ENCODE measurements around the gene GRB14. TPM values are rescaled to one million over a fixed set of nuclear protein-coding genes. Genes with fewer than 3 reads are reported as not detected.
A peak's percentile ranks its signal among the peaks of the same experiment; 100 is the strongest.

GRB14 gene
- total and polyA plus RNA-seq, 2 donors (not counting 1 experiment from before 2014, with no cell fraction given): 0.33 to 0.34 TPM

DNA sequence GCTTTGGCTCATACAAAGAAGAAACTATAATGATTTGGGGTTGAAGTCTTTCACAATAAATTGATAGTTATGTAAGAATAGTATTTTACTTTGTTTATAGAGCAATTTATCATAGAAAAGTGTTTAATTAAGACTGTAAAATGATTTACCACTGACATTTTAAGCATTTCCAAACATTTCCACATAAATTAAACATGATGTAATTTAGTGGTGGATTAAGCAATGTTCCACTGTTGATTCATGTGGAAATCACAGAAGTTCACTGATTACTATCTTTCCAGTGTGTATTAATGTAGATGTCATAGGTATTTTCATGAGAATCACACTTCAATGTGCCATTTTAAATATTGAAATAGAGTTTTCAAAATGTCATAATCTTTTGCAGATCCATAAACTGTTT is 40.1 kb upstream of the GRB14 start:
- Histone ChIP-seq H3K4me2 (ENCODE audit: extremely low read depth, insufficient read depth, low read length) (no peak overlapping the region), H3K9me3 (ENCODE audit: control insufficient read depth, insufficient read depth, low read depth, low read length) (no peaks in the 10 kb centered on the region), H3K4me3 (replicated peaks in 1 of 4; ENCODE audit: control extremely low read depth in 1 of 4, insufficient read depth in 1 of 4, low read depth in 3 of 4, low read length in 4 of 4) (no peak overlapping the region), H3K79me2 (ENCODE audit: control insufficient read depth, insufficient read depth, low read length) (no peaks in the 10 kb centered on the region), H4K20me1 (ENCODE audit: control insufficient read depth, extremely low read depth, insufficient read depth, low read length) (no peaks in the 10 kb centered on the region), H3K4me1 (ENCODE audit: control insufficient read depth, extremely low read depth, insufficient read depth, low read length) (no peaks in the 10 kb centered on the region), H3K36me3 (ENCODE audit: control insufficient read depth, insufficient read depth, low read length) (no peaks in the 10 kb centered on the region), H3K9ac (ENCODE audit: insufficient read depth, low read length) (no peak overlapping the region), H2AFZ (ENCODE audit: low read length) (no peak overlapping the region), H3K27ac (ENCODE audit: insufficient read depth, low read length) (no peak overlapping the region), H3K27me3 (ENCODE audit: control insufficient read depth, insufficient read depth, low read length) (no peaks in the 10 kb centered on the region)
- TF ChIP-seq, protein P1, sequence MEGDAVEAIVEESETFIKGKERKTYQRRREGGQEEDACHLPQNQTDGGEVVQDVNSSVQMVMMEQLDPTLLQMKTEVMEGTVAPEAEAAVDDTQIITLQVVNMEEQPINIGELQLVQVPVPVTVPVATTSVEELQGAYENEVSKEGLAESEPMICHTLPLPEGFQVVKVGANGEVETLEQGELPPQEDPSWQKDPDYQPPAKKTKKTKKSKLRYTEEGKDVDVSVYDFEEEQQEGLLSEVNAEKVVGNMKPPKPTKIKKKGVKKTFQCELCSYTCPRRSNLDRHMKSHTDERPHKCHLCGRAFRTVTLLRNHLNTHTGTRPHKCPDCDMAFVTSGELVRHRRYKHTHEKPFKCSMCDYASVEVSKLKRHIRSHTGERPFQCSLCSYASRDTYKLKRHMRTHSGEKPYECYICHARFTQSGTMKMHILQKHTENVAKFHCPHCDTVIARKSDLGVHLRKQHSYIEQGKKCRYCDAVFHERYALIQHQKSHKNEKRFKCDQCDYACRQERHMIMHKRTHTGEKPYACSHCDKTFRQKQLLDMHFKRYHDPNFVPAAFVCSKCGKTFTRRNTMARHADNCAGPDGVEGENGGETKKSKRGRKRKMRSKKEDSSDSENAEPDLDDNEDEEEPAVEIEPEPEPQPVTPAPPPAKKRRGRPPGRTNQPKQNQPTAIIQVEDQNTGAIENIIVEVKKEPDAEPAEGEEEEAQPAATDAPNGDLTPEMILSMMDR (conservative IDR thresholded peaks at IDR 0.05 in 1 of 2, IDR thresholded peaks at IDR 0.05 in 1 of 2; ENCODE audit: low read depth in 1 of 2, low read length in 2 of 2): no peak
- no peak for TF ChIP-seq EZH2 (IDR thresholded peaks at IDR 0.05; ENCODE audit: low read length, missing control alignments)
- DNase-seq (ENCODE audit: low read depth in 2 of 2): peak; percentile 2 to 71

DNA sequence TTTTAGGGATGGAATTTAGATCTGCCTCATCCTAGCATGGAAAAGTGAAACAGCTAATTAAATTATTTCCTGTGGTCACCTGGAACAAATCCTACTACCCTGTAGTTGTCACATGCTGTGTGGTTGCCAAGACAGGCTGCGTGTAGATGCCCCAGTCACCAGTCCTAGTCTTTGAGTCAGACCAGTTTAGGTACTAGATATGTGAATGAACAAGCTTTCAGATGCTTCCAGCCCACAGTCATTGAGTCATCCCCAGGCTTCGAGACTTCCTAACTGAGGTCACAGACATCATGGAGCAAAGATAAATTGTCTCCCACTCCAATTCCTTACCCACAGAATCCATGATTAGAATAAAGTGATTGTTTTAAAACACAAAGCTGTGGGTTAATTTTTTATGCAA is 35.8 kb upstream of the GRB14 start:
- Histone ChIP-seq H3K27me3 (ENCODE audit: control insufficient read depth, insufficient read depth, low read length) (no peaks in the 10 kb centered on the region), H3K4me2 (ENCODE audit: extremely low read depth, insufficient read depth, low read length) (no peak overlapping the region), H2AFZ (ENCODE audit: low read length) (no peak overlapping the region), H3K36me3 (ENCODE audit: control insufficient read depth, insufficient read depth, low read length) (no peaks in the 10 kb centered on the region), H3K27ac (ENCODE audit: insufficient read depth, low read length) (no peak overlapping the region), H3K79me2 (ENCODE audit: control insufficient read depth, insufficient read depth, low read length) (no peaks in the 10 kb centered on the region), H3K4me1 (ENCODE audit: control insufficient read depth, extremely low read depth, insufficient read depth, low read length) (no peaks in the 10 kb centered on the region), H3K9me3 (ENCODE audit: control insufficient read depth, insufficient read depth, low read depth, low read length) (no peaks in the 10 kb centered on the region), H3K4me3 (replicated peaks in 1 of 4; ENCODE audit: control extremely low read depth in 1 of 4, insufficient read depth in 1 of 4, low read depth in 3 of 4, low read length in 4 of 4) (no peak overlapping the region), H3K9ac (ENCODE audit: insufficient read depth, low read length) (no peak overlapping the region), H4K20me1 (ENCODE audit: control insufficient read depth, extremely low read depth, insufficient read depth, low read length) (no peaks in the 10 kb centered on the region)
- TF ChIP-seq, protein P1 (conservative IDR thresholded peaks at IDR 0.05 in 1 of 2, IDR thresholded peaks at IDR 0.05 in 1 of 2; ENCODE audit: low read depth in 1 of 2, low read length in 2 of 2): no peak
- no peak for TF ChIP-seq EZH2 (IDR thresholded peaks at IDR 0.05; ENCODE audit: low read length, missing control alignments)
- peak in 1 of 2 donors; percentile 99 for DNase-seq (ENCODE audit: low read depth in 2 of 2)

DNA sequence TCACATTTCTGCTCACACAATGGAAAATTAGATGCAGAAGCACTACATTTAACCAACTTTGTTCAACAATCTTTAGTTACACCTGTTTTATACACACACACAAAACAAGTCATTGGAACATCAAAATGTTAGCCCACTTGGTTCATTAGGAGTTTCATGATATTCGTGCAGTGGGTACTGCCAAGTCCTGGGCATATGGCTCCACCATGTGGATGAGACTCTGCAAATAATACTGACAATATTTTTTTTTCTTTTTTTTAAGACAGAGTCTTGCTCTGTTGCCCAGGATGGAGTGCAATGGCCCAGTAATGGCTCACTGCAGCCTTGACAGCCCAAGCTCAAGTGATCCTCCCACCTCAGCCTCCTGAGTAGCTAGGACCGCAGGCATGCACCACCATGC is 34.5 kb upstream of the GRB14 start:
- peak in 1 of 2 donors; percentile 29 for DNase-seq (ENCODE audit: low read depth in 2 of 2)
- Histone ChIP-seq H3K9me3 (ENCODE audit: control insufficient read depth, insufficient read depth, low read depth, low read length) (no peaks in the 10 kb centered on the region), H3K27ac (ENCODE audit: insufficient read depth, low read length) (no peak overlapping the region), H3K4me1 (ENCODE audit: control insufficient read depth, extremely low read depth, insufficient read depth, low read length) (no peaks in the 10 kb centered on the region), H4K20me1 (ENCODE audit: control insufficient read depth, extremely low read depth, insufficient read depth, low read length) (no peaks in the 10 kb centered on the region), H3K79me2 (ENCODE audit: control insufficient read depth, insufficient read depth, low read length) (no peaks in the 10 kb centered on the region), H3K27me3 (ENCODE audit: control insufficient read depth, insufficient read depth, low read length) (no peaks in the 10 kb centered on the region), H3K9ac (ENCODE audit: insufficient read depth, low read length) (no peak overlapping the region), H3K36me3 (ENCODE audit: control insufficient read depth, insufficient read depth, low read length) (no peaks in the 10 kb centered on the region), H3K4me3 (replicated peaks in 1 of 4; ENCODE audit: control extremely low read depth in 1 of 4, insufficient read depth in 1 of 4, low read depth in 3 of 4, low read length in 4 of 4) (no peak overlapping the region), H3K4me2 (ENCODE audit: extremely low read depth, insufficient read depth, low read length) (no peak overlapping the region), H2AFZ (ENCODE audit: low read length) (no peak overlapping the region)
- TF ChIP-seq, protein P1 (conservative IDR thresholded peaks at IDR 0.05 in 1 of 2, IDR thresholded peaks at IDR 0.05 in 1 of 2; ENCODE audit: low read depth in 1 of 2, low read length in 2 of 2): no peak
- TF ChIP-seq EZH2 (IDR thresholded peaks at IDR 0.05; ENCODE audit: low read length, missing control alignments): no peak
